Thyroid gland (tissue), 4 donors: ENCODE results near the gene CMTM8. TPM values are rescaled to one million over a fixed set of nuclear protein-coding genes. Genes with fewer than 3 reads are reported as not detected.

Source experiments
- DNase-seq, 2 donors: peaks; one replicate each; pipeline ENCODE4 v3.0.0-alpha.2; 2019
- H3K27ac ChIP-seq, 3 donors: fragments of 200-600 bp; sonication (generic); 1 replicate in 2 of 3; 2 replicates in 1 of 3; pipeline ENCODE4 v1.5.1; 2016 to 2019; ENCODE audit warnings: mild to moderate bottlenecking in 1 of 3, moderate library complexity in 1 of 3
- H3K27me3 ChIP-seq: fragments of 200-600 bp; sonication (generic); one replicate; pipeline ENCODE4 v1.5.1; 2019
- H3K36me3 ChIP-seq, 2 donors: fragments of 200-600 bp; sonication (generic); one replicate each; pipeline ENCODE4 v1.5.1; 2016 to 2019
- H3K4me1 ChIP-seq, 2 donors: fragments of 200-600 bp; sonication (generic); one replicate each; pipeline ENCODE4 v1.5.1; 2017 to 2019
- H3K4me3 ChIP-seq, 3 donors: fragments of 200-600 bp; sonication (generic); replicated peaks in 1 of 3; 1 replicate in 2 of 3; 2 replicates in 1 of 3; pipeline ENCODE4 v1.5.1; 2016; ENCODE audit warnings: mild to moderate bottlenecking in 1 of 3
- H3K9me3 ChIP-seq: fragments of 200-600 bp; sonication (generic); one replicate; pipeline ENCODE4 v1.5.1; 2017
- CTCF ChIP-seq, 6 experiments: fragments of 200-600 bp in 3 of 6; fragments of 450-650 bp in 3 of 6; sonication (generic) in 3 of 6; IDR thresholded peaks; one replicate each; pipeline ENCODE4 v1.5.1; 2016 to 2019; ENCODE audit warnings: antibody characterized with exemption in 6 of 6, mild to moderate bottlenecking in 2 of 6, inconsistent platforms in 1 of 6, moderate library complexity in 1 of 6
- POLR2A ChIP-seq, 2 donors: fragments of 450-650 bp; IDR thresholded peaks; one replicate each; pipeline ENCODE4 v1.6.1; 2017; ENCODE audit warnings: antibody characterized with exemption in 2 of 2, mild to moderate bottlenecking in 2 of 2, moderate library complexity in 1 of 2
- WGBS, 2 donors: methylation state at CpG; one replicate each; pipeline ENCODE4 v1.1.5; 2017; 5-methylcytosine and 5-hydroxymethylcytosine counted together
- intact Hi-C: fragments of 100-400 bp; cut with DNase I; formaldehyde crosslinking; loops from one replicate; pipeline ENCODE4 v1.15.1; 2023
- total RNA-seq, 4 donors: library from RNA; depleted of rRNA; stranded (reverse); fragments of >200 nt; gene quantifications; one replicate each; pipeline ENCODE4 v1.2.3, GENCODE V29; 2016

CMTM8 gene
- total RNA-seq, 4 donors from 2014 or later = 6.6 to 17.3 (median 11.0) TPM

GRCh38 chr3:32256206-32256605 is 17.7 kb downstream of the CMTM8 start:
- TF ChIP-seq CTCF (IDR thresholded peaks at IDR 0.05) = no peak
- no peak for TF ChIP-seq POLR2A (IDR thresholded peaks at IDR 0.05)
- 93 to 94% methylated on average over 3 of the region's 3 CpGs for WGBS, 2 donors
- no peak overlapping the region for H3K27ac ChIP-seq
- no peaks in the 10 kb centered on the region for H3K36me3 ChIP-seq
- intact Hi-C loops = no loop called here
- H3K4me3 ChIP-seq = no peak overlapping the region
- H3K27me3 ChIP-seq = no peaks in the 10 kb centered on the region
- H3K4me1 ChIP-seq = no peaks in the 10 kb centered on the region
- no peaks in the 10 kb centered on the region for H3K9me3 ChIP-seq
- DNase-seq = no peak

DNA sequence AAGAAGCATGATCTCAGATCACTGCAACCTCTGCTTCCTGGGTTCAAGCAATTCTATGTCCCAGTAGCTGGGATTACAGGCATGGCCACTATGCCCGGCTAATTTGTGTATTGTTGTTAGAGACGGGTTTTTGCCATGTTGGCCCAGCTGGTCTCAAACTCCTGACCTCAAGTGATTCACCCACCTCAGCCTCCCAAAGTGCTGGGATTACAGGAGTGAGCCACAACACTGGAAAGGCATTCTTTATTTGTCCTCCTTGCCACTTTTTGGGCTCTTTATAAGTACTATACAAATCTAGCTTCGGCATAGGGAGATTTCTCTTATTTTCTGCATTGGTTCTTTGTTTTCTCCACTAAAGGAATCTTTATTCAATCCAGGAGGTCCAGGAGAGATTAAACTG is 18.6 kb downstream of the CMTM8 start:
- Histone ChIP-seq H3K27ac (no peak overlapping the region), H3K9me3 (no peaks in the 10 kb centered on the region), H3K4me3 (no peak overlapping the region), H3K4me1 (no peaks in the 10 kb centered on the region), H3K27me3 (no peaks in the 10 kb centered on the region), H3K36me3 (no peaks in the 10 kb centered on the region)
- 95 to 100% methylated on average over 3 of the region's 3 CpGs for WGBS, 2 donors
- TF ChIP-seq CTCF (IDR thresholded peaks at IDR 0.05) (no peak), POLR2A (IDR thresholded peaks at IDR 0.05) (no peak)
- no peak for DNase-seq
- intact Hi-C loops = no loop called here

DNA sequence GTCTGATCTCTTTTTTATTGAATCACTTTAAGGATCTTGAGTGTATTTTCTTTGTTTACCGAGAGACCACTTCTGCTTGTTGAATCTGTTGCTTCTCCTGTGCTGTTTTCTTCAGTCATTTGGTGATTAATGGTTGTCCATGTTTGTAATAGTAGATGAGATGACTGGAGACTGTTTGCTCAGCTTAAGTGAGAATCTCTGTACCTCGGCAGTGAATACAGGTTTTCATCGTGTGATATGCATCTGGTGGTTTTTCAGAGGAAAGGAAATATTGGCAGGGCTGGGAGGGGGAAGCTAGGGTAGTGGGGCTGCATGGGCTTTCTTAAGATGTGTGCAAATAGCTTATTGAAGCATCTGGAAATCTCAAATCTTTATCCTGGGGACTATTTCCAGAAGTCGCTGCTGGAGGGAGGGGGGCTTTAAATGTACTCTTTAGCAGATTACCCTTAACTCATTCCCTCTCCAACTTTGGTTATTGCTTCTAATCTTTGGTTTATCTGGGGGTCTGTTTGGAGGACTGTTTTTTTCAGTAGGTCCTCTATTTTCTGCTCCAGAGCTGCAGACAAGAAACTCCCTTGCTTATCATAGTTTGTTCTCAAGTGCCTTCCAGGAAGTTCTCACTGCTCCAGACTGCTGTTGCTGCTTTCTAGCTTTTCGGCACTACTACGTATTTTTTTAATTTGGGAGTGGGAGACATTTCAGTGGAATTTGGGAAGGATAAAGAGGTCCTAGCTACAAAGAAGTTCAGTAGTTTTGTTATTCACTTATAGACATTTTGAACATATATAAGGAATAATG is 19.4 kb downstream of the CMTM8 start:
- Histone ChIP-seq H3K9me3 (no peaks in the 10 kb centered on the region), H3K27ac (no peak overlapping the region), H3K4me3 (no peak overlapping the region), H3K27me3 (no peaks in the 10 kb centered on the region), H3K36me3 (no peaks in the 10 kb centered on the region), H3K4me1 (no peaks in the 10 kb centered on the region)
- intact Hi-C loops = no loop called here
- no peak for TF ChIP-seq POLR2A (IDR thresholded peaks at IDR 0.05)
- TF ChIP-seq CTCF (IDR thresholded peaks at IDR 0.05) = no peak
- no peak for DNase-seq
- whole genome bisulfite sequencing, 2 donors = 58 to 71% methylated on average over 6 of the region's 6 CpGs

- no peak for DNase-seq
- Histone ChIP-seq H3K27ac (no peak overlapping the region), H3K36me3 (no peaks in the 10 kb centered on the region), H3K27me3 (no peaks in the 10 kb centered on the region), H3K4me3 (no peak overlapping the region), H3K4me1 (no peaks in the 10 kb centered on the region), H3K9me3 (no peaks in the 10 kb centered on the region)
- no peak for TF ChIP-seq POLR2A (IDR thresholded peaks at IDR 0.05)
- TF ChIP-seq CTCF (IDR thresholded peaks at IDR 0.05) = no peak
- intact Hi-C loops = no loop called here
- WGBS, 2 donors = 87 to 90% methylated on average over 16 to 17 of the region's 17 CpGs
These were observed 20.4 kb downstream of the CMTM8 start for GRCh38 chr3:32258869-32259268.

GRCh38 chr3:32261545-32261944 is 23.1 kb downstream of the CMTM8 start:
- 78% methylated on average over 3 of the region's 3 CpGs for WGBS, 2 donors
- no peaks in the 10 kb centered on the region for H3K9me3 ChIP-seq
- no peaks in the 10 kb centered on the region for H3K36me3 ChIP-seq
- no peak for TF ChIP-seq POLR2A (IDR thresholded peaks at IDR 0.05)
- no peak for TF ChIP-seq CTCF (IDR thresholded peaks at IDR 0.05)
- H3K27ac ChIP-seq = no peak overlapping the region
- intact Hi-C loops = no loop called here
- DNase-seq = no peak
- H3K27me3 ChIP-seq = no peaks in the 10 kb centered on the region
- no peaks in the 10 kb centered on the region for H3K4me1 ChIP-seq
- no peak overlapping the region for H3K4me3 ChIP-seq
